ENCODE data around the gene TFAM.
"Not testable (repeated sequence)": the region's sequence is repeated elsewhere in the genome, so short reads cannot be mapped to it uniquely, and the experiment has no call there.

The TFAM gene

GRCh38 chr10:58372607-58373441 is 12.4 kb upstream of the TFAM start:
- DNase-seq (ENCODE audit: low read depth) = no peak

- DNase-seq (ENCODE audit: low read depth) = no peak
These were observed 11.8 kb upstream of the TFAM start for GRCh38 chr10:58373442-58373827.

- DNase-seq (ENCODE audit: low read depth) = no peak
These were observed 2.7 kb upstream of the TFAM start for GRCh38 chr10:58382489-58382995.

GRCh38 chr10:58384095-58384494 is 1.1 kb upstream of the TFAM start:
- DNase-seq (ENCODE audit: low read depth) = no peak

GRCh38 chr10:58384544-58384998 is 639 bp upstream of the TFAM start:
- no peak for DNase-seq (ENCODE audit: low read depth)

GRCh38 chr10:58385784-58386112 is 538 bp downstream of the TFAM start:
- no peak for DNase-seq (ENCODE audit: low read depth)

- no peak for DNase-seq (ENCODE audit: low read depth)
These were observed 3.8 kb downstream of the TFAM start for GRCh38 chr10:58389024-58389423.

- no peak for DNase-seq (ENCODE audit: low read depth)
These were observed 8.1 kb downstream of the TFAM start for GRCh38 chr10:58393317-58393716.

GRCh38 chr10:58394471-58394870 is 9.3 kb downstream of the TFAM start:
- no peak for DNase-seq (ENCODE audit: low read depth)

GRCh38 chr10:58396057-58396456 is 10.8 kb downstream of the TFAM start:
- DNase-seq (ENCODE audit: low read depth) = no peak

GRCh38 chr10:58397830-58398229 is 12.6 kb downstream of the TFAM start:
- DNase-seq (ENCODE audit: low read depth) = no peak

- DNase-seq (ENCODE audit: low read depth) = no peak
These were observed 14.2 kb downstream of the TFAM start for GRCh38 chr10:58399410-58399809.

GRCh38 chr10:58400609-58401008 is 15.4 kb downstream of the TFAM start:
- DNase-seq (ENCODE audit: low read depth) = no peak

- DNase-seq (ENCODE audit: low read depth) = no peak
These were observed 18.8 kb downstream of the TFAM start for GRCh38 chr10:58404001-58404400.

- DNase-seq (ENCODE audit: low read depth) = no peak
These were observed 24.9 kb downstream of the TFAM start for GRCh38 chr10:58409956-58410610.

GRCh38 chr10:58412502-58412961 is 27.3 kb downstream of the TFAM start:
- DNase-seq (ENCODE audit: low read depth) = peak; percentile 75

GRCh38 chr10:58414270-58415041 is 29.2 kb downstream of the TFAM start:
- DNase-seq (ENCODE audit: low read depth) = no peak

- DNase-seq (ENCODE audit: low read depth) = no peak
These were observed 30.5 kb downstream of the TFAM start for GRCh38 chr10:58415757-58416156.

- not testable (repeated sequence) for DNase-seq (ENCODE audit: low read depth)
These were observed 32.7 kb downstream of the TFAM start for GRCh38 chr10:58417902-58418301.

GRCh38 chr10:58424176-58424575 is 39.0 kb downstream of the TFAM start:
- DNase-seq (ENCODE audit: low read depth) = no peak

- not testable (repeated sequence) for DNase-seq (ENCODE audit: low read depth)
These were observed 43.2 kb downstream of the TFAM start for GRCh38 chr10:58428436-58428835.

- DNase-seq (ENCODE audit: low read depth) = no peak
These were observed 46.7 kb downstream of the TFAM start for GRCh38 chr10:58431903-58432302.

- DNase-seq (ENCODE audit: low read depth) = no peak
These were observed 47.9 kb downstream of the TFAM start for GRCh38 chr10:58433066-58433465.

Measured in non-pigmented ciliary epithelial cell (primary cell).